ENCODE measurements around the gene SLC30A3. TPM values are rescaled to one million over a fixed set of nuclear protein-coding genes. Genes with fewer than 3 reads are reported as not detected.

The SLC30A3 gene
- total RNA-seq, 4 donors from 2014 or later, result not detected

DNA sequence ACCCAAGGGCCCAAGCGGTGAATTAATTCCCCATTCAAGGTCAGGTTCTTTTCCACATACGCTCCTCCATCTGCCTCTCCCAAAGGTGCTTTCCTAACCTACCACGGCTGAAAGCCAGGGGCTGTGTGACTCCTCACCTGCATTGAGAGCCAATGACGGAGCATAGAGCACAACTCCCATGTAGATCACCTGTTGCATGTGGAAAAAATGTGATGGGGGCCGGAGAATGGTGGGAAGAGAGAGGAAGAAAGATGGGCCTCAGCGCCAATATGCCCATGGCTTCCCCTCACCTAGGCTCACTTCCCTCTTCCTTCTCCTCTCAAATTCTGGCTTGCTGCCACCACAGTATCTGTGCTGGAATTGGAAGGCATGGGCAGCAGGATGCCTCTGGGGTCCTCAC is 56.5 kb downstream of the SLC30A3 start:
- no peak overlapping the region for H3K4me3 ChIP-seq
- H3K27me3 ChIP-seq, result no peaks in the 10 kb centered on the region
- H3K9me3 ChIP-seq, result no peaks in the 10 kb centered on the region
- intact Hi-C loops (cut with DNase I), result no loop called here
- no peak for DNase-seq (ENCODE audit: extremely low spot score)
- H3K36me3 ChIP-seq, result peaks cover 48 to 90% (median 76%) of the 10 kb centered on the region in 4 donors
- 95% methylated on average over 6 of the region's 6 CpGs for WGBS
- no peak overlapping the region for H3K27ac ChIP-seq (replicated peaks in 1 of 4)
- H3K4me1 ChIP-seq, result peaks cover 5 to 15% (median 9%) of the 10 kb centered on the region in 4 donors
- TF ChIP-seq POLR2AphosphoS5 (IDR thresholded peaks at IDR 0.05) (no peak), EP300 (IDR thresholded peaks at IDR 0.05) (no peak), POLR2A (IDR thresholded peaks at IDR 0.05; ENCODE audit: low read depth) (no peak)
- TF ChIP-seq, protein P1, sequence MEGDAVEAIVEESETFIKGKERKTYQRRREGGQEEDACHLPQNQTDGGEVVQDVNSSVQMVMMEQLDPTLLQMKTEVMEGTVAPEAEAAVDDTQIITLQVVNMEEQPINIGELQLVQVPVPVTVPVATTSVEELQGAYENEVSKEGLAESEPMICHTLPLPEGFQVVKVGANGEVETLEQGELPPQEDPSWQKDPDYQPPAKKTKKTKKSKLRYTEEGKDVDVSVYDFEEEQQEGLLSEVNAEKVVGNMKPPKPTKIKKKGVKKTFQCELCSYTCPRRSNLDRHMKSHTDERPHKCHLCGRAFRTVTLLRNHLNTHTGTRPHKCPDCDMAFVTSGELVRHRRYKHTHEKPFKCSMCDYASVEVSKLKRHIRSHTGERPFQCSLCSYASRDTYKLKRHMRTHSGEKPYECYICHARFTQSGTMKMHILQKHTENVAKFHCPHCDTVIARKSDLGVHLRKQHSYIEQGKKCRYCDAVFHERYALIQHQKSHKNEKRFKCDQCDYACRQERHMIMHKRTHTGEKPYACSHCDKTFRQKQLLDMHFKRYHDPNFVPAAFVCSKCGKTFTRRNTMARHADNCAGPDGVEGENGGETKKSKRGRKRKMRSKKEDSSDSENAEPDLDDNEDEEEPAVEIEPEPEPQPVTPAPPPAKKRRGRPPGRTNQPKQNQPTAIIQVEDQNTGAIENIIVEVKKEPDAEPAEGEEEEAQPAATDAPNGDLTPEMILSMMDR (IDR thresholded peaks at IDR 0.05), result no peak

DNA sequence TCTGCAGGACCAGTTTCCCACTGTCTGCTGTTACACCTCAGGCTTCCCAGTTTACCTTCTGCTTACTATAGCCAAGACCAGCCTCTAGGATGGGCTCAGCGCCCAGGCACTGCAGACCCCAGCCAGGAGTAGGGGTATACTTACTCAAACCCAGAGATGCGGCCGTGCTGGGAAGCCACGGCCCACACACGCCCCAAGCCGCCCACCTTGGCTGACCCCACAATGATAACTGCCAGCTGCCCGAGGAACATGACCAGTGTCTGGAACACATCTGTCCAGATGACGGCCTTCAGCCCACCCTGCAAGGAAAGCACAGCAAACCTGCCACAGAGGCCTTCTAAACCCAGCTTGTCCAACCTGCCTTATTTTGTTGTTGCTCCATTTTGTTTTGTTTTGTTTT is 57.6 kb downstream of the SLC30A3 start:
- 70% methylated on average over 8 of the region's 8 CpGs for WGBS

DNA sequence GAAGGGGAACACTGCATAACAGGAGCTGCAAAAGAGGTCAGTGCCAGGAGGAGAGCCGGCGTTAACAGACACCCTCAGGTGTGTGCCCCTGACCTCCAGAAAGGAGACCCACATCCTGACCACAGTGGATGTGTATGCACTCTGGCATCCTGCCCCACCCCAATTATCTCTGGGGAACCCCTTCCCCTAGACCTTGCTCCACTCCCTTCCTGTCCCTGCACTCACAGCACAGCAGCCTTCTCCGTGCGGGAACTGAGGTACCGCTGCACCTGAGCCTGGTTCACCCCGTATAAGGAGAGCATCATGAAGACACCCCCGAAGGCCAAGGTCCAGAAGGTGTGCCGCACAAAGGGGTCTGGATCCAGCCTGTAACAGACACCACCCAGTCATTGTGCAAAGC is 58.3 kb downstream of the SLC30A3 start:
- Histone ChIP-seq H3K4me1 (peaks cover 0 to under 1% (median under 1%) of the 10 kb centered on the region in 4 donors), H3K27me3 (no peaks in the 10 kb centered on the region), H3K9me3 (no peaks in the 10 kb centered on the region), H3K4me3 (no peak overlapping the region), H3K36me3 (peaks cover 56 to 100% (median 90%) of the 10 kb centered on the region in 4 donors), H3K27ac (replicated peaks in 1 of 4) (no peak overlapping the region)
- TF ChIP-seq EP300 (IDR thresholded peaks at IDR 0.05) (no peak), POLR2A (IDR thresholded peaks at IDR 0.05; ENCODE audit: low read depth) (no peak), POLR2AphosphoS5 (IDR thresholded peaks at IDR 0.05) (no peak)
- TF ChIP-seq, protein P1 (IDR thresholded peaks at IDR 0.05), result no peak
- no peak for DNase-seq (ENCODE audit: extremely low spot score)
- intact Hi-C loops (cut with DNase I), result no loop called here
- 95% methylated on average over 8 of the region's 8 CpGs for WGBS

More for the DNA sequence above, 57.6 kb downstream of the SLC30A3 start:
- Histone ChIP-seq H3K4me3 (no peak overlapping the region), H3K4me1 (peaks cover 0 to 6% (median 3%) of the 10 kb centered on the region in 4 donors), H3K27me3 (no peaks in the 10 kb centered on the region), H3K9me3 (no peaks in the 10 kb centered on the region), H3K27ac (replicated peaks in 1 of 4) (no peak overlapping the region), H3K36me3 (peaks cover 52 to 100% (median 84%) of the 10 kb centered on the region in 4 donors)
- TF ChIP-seq POLR2AphosphoS5 (IDR thresholded peaks at IDR 0.05), result no peak
- no peak for TF ChIP-seq POLR2A (IDR thresholded peaks at IDR 0.05; ENCODE audit: low read depth)
- TF ChIP-seq EP300 (IDR thresholded peaks at IDR 0.05), result no peak
- TF ChIP-seq, protein P1 (IDR thresholded peaks at IDR 0.05), result no peak
- DNase-seq (ENCODE audit: extremely low spot score), result no peak
- intact Hi-C loops (cut with DNase I), result no loop called here

DNA sequence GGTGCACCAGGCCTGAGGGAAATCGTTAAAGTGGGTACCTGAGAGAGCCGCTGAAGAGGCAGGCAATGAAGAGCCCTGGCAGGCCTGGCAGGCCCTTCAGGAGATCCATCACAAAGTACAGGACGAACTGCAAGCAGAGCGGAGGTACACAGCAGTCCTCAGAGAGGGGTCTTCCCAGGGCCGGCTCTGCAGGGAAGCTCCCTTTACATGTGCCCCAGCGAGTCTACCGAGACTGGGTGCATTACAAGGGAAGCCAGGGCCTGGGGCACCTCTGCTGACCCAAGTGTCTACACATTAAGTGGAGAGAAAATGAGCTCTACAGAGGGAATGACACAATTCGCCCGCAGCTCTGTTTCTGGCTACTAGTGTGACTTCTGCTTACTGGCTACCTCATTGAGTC is 59.1 kb downstream of the SLC30A3 start:
- no peak for DNase-seq (ENCODE audit: extremely low spot score)
- 97% methylated on average over 8 of the region's 9 CpGs for WGBS
- Histone ChIP-seq H3K4me3 (no peak overlapping the region), H3K9me3 (no peaks in the 10 kb centered on the region), H3K27ac (replicated peaks in 1 of 4) (no peak overlapping the region), H3K36me3 (peaks cover 55 to 96% (median 86%) of the 10 kb centered on the region in 4 donors), H3K27me3 (no peaks in the 10 kb centered on the region), H3K4me1 (no peaks in the 10 kb centered on the region)
- intact Hi-C loops (cut with DNase I), result no loop called here
- TF ChIP-seq EP300 (IDR thresholded peaks at IDR 0.05) (no peak), POLR2A (IDR thresholded peaks at IDR 0.05; ENCODE audit: low read depth) (no peak), POLR2AphosphoS5 (IDR thresholded peaks at IDR 0.05) (no peak)
- TF ChIP-seq, protein P1 (IDR thresholded peaks at IDR 0.05), result no peak

Other genes starting within 250 kb of the SLC30A3 start
- 10 to 100 TPM; 26.7 to 47.7 (median 35.3) TPM for gene TMEM214, start 230.1 kb downstream of the SLC30A3 start, total RNA-seq
- gene AGBL5, start 211.4 kb downstream of the SLC30A3 start, total RNA-seq, result 10 to 100 TPM; 19.5 to 29.2 (median 24.1) TPM
- 100 to 1,000 TPM; 200 to 352 (median 243) TPM for gene OST4, start 191.4 kb downstream of the SLC30A3 start, total RNA-seq
- 100 to 1,000 TPM; 126 to 288 (median 168) TPM for gene EMILIN1, start 184.4 kb downstream of the SLC30A3 start, total RNA-seq
- 1 to 10 TPM; 1.2 to 6.3 (median 1.7) TPM for gene KHK, start 176.3 kb downstream of the SLC30A3 start, total RNA-seq
- 1 to 10 TPM in 1 of 4 donors, under 1 TPM in 2, not detected in 1; 0.50 to 1.4 (median 0.92) TPM for gene CGREF1, start 143.9 kb downstream of the SLC30A3 start, total RNA-seq
- gene ABHD1, start 139.2 kb downstream of the SLC30A3 start, total RNA-seq, result under 1 TPM in 1 of 4 donors, not detected in 3; 0.92 TPM
- gene PREB, start 128.4 kb downstream of the SLC30A3 start, total RNA-seq, result 10 to 100 TPM; 39.9 to 64.7 (median 48.3) TPM
- not detected for gene PRR30, start 123.6 kb downstream of the SLC30A3 start, total RNA-seq
- not detected for gene TCF23, start 114.0 kb downstream of the SLC30A3 start, total RNA-seq
- gene ATRAID, start 51.0 kb downstream of the SLC30A3 start, total RNA-seq, result 100 to 1,000 TPM; 118 to 143 (median 130) TPM
- gene SLC5A6, start 50.8 kb downstream of the SLC30A3 start, total RNA-seq, result 10 to 100 TPM in 3 of 4 donors, 1 to 10 TPM in 1; 7.5 to 21.5 (median 13.6) TPM
- gene CAD, start 45.7 kb downstream of the SLC30A3 start, total RNA-seq, result 10 to 100 TPM; 12.4 to 28.3 (median 16.6) TPM
- under 1 TPM in 1 of 4 donors, not detected in 3; 0.42 TPM for gene DNAJC5G, start 12.4 kb upstream of the SLC30A3 start, total RNA-seq
- under 1 TPM in 1 of 4 donors, not detected in 3; 0.32 TPM for gene TRIM54, start 19.4 kb upstream of the SLC30A3 start, total RNA-seq
- gene UCN, start 45.4 kb upstream of the SLC30A3 start, total RNA-seq, result 1 to 10 TPM; 1.8 to 6.1 (median 3.3) TPM
- 10 to 100 TPM; 46.7 to 70.2 (median 60.6) TPM for gene MPV17, start 60.0 kb upstream of the SLC30A3 start, total RNA-seq
- 10 to 100 TPM; 27.5 to 44.3 (median 31.6) TPM for gene GTF3C2, start 93.7 kb upstream of the SLC30A3 start, total RNA-seq
- gene EIF2B4, start 107.3 kb upstream of the SLC30A3 start, total RNA-seq, result 10 to 100 TPM; 39.0 to 50.1 (median 44.9) TPM
- 100 to 1,000 TPM in 3 of 4 donors, 10 to 100 TPM in 1; 84.7 to 151 (median 124) TPM for gene SNX17, start 107.6 kb upstream of the SLC30A3 start, total RNA-seq
- 10 to 100 TPM in 3 of 4 donors, 1 to 10 TPM in 1; 8.3 to 14.5 (median 11.4) TPM for gene ZNF513, start 117.7 kb upstream of the SLC30A3 start, total RNA-seq
- 10 to 100 TPM; 46.1 to 71.8 (median 62.7) TPM for gene PPM1G, start 146.5 kb upstream of the SLC30A3 start, total RNA-seq
- gene NRBP1, start 165.6 kb upstream of the SLC30A3 start, total RNA-seq, result 10 to 100 TPM; 74.8 to 96.0 (median 85.8) TPM
- gene KRTCAP3, start 179.3 kb upstream of the SLC30A3 start, total RNA-seq, result under 1 TPM in 1 of 4 donors, not detected in 3; 0.45 TPM
- gene IFT172, start 226.7 kb upstream of the SLC30A3 start, total RNA-seq, result 10 to 100 TPM; 12.1 to 29.7 (median 25.0) TPM
- gene FNDC4, start 232.2 kb upstream of the SLC30A3 start, total RNA-seq, result 10 to 100 TPM in 2 of 4 donors, 1 to 10 TPM in 2; 3.3 to 12.6 (median 9.8) TPM
- under 1 TPM in 1 of 4 donors, not detected in 3; 0.23 TPM for gene GCKR, start 233.8 kb upstream of the SLC30A3 start, total RNA-seq